Stimulated activated CD8-positive, alpha-beta memory T cell treated with anti-CD3 and anti-CD28 coated beads, Interleukin-4, amount 100 ng/mL, for 4 hours (primary cell): ENCODE data around the gene MS4A3.
"Not testable (repeated sequence)": the region's sequence is repeated elsewhere in the genome, so short reads cannot be mapped to it uniquely, and the experiment has no call there.

Experiments
- DNase-seq, 2 donors: peaks; one replicate each; pipeline ENCODE4 v3.0.0-alpha.2; 2020; ENCODE audit warnings: low read depth in 2 of 2, low spot score in 1 of 2

MS4A3 gene

DNA sequence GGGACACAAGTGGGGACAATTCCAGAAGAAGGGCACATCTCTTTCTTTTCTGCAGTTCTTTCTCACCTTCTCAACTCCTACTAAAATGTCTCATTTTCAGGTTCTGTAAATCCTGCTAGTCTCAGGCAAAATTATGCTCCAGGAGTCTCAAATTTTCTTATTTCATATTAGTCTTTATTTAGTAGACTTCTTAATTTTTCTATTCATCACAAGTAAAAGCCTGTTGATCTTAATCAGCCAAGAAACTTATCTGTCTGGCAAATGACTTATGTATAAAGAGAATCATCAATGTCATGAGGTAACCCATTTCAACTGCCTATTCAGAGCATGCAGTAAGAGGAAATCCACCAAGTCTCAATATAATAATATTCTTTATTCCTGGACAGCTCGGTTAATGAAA, 31.9 kb downstream of the MS4A3 start, which contains the start of gene MS4A2:
MS4A2 (plus strand) TSS at position 301 of the 400 bp plus-strand sequence. CDS start 102 bp downstream, outside the sequence.
- no peak for DNase-seq

DNA sequence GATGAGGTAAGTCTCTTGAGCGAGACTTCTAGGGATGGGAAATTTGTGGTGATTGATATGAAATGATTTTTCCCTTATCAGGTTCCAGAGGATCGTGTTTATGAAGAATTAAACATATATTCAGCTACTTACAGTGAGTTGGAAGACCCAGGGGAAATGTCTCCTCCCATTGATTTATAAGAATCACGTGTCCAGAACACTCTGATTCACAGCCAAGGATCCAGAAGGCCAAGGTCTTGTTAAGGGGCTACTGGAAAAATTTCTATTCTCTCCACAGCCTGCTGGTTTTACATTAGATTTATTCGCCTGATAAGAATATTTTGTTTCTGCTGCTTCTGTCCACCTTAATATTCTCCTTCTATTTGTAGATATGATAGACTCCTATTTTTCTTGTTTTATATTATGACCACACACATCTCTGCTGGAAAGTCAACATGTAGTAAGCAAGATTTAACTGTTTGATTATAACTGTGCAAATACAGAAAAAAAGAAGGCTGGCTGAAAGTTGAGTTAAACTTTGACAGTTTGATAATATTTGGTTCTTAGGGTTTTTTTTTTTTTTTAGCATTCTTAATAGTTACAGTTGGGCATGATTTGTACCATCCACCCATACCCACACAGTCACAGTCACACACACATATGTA, 39.1 kb downstream of the MS4A3 start:
- no peak for DNase-seq

- no peak for DNase-seq
Measured at GRCh38 chr11:60097189-60097588, 40.7 kb downstream of the MS4A3 start.

- no peak for DNase-seq
Measured at GRCh38 chr11:60098508-60098907, 42.0 kb downstream of the MS4A3 start.

DNA sequence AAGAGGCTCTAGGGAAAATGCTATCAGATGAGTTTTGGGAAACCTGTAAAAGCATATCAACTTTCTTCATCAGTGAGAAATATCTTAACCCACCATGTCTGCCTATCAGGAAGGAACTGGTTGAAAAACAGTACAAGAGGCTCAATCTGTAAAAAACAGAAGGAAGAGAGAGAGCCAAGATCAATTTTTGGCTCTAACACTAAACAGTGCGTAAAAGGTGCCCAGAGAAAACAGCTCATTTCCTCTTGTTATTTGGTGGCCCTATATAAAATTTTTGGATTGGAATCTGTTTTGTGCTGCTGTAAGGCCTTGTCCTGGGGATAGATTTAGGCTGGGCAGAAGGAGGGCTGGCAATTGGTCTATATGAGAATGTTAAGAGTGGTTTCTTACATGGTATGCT, 44.1 kb downstream of the MS4A3 start:
- no peak for DNase-seq

GRCh38 chr11:60101368-60101767, 44.9 kb downstream of the MS4A3 start:
- DNase-seq = not testable (repeated sequence)

DNA sequence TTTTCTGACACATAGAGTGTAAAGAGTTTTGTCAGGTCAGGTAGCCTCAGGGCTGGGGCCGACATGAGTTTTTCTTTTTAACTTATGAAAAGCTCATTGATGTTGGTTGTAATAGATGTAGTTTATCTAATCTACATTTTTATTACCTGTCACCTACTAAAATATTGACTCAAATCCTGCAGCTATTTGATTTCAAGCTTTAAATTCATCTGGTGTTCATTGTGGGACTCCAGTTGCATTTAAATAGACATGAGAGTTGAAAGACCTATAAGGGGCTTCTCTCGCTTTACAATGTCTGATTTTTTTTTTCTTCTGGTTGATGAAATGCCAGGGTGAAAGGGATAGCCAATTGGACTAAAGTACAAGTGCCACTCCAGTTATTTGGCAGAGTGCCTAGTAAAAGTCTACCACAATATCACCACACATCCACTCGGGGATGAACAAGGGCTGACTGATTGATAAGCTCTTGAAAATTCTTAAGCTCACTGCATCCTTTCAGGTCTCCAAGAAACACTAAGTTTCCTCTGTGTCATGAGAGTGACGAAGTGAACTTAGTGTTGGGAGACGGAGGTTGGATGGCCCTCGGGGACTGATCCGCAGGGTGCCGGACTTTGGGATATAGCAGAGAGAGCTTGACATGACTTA, 48.1 kb downstream of the MS4A3 start:
- DNase-seq = not testable (repeated sequence)

- not testable (repeated sequence) for DNase-seq
Measured at GRCh38 chr11:60108631-60109030, 52.2 kb downstream of the MS4A3 start.

GRCh38 chr11:60111793-60112192, 55.3 kb downstream of the MS4A3 start:
- DNase-seq = no peak

DNA sequence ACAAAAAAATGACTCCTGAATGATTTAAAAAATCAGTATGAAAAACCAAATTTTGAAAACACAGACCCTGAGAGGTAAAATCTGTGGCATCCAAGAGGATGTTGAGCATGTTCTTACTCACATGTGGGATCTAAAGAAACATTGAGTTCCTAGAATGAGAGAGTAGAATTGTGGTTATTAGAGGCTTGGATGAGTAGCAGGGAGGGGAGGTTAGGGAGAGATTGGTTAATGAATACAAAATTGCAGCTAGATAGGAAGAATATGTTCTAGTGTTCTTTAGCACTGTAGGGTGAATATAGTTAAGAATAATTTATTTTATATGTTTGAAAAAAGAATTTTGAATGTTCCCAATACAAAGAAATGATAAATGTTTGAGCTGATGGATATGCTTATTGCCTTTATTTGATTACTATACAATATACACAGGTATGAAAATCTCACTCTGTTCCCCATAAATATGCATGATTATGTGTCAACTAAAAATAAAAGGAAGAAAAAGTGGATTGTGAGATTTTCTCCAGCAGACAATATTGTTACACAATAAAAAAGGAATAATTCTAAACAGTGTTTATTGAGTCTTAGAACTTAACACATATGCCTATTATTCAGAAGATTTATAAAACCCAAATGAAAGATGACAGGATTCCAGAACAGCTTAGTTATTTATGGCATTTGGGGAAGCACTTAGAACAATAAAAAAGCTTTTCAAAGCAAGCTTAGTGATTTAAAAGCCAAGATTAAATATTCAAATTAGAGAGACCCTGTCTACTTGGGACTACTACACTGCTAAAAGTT, 60.7 kb downstream of the MS4A3 start:
- DNase-seq = no peak

DNA sequence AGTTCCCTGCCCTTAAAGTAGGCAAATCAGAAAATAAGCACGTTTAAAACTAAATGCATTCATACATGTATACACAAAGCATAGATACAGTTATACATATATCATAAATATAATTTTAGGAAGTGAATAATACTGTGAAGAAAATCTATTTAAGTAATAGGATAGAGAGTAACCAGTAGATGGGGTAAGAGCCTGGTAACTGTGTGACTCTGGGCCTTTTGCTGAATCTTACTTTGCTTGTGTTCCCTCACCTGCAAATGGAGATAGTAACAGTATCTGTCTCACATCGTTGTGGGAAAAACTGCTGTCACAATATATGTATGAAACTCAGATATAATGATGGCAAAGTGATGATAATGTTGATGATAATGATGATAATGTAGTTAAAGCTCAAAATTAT, 61.9 kb downstream of the MS4A3 start:
- no peak for DNase-seq

DNA sequence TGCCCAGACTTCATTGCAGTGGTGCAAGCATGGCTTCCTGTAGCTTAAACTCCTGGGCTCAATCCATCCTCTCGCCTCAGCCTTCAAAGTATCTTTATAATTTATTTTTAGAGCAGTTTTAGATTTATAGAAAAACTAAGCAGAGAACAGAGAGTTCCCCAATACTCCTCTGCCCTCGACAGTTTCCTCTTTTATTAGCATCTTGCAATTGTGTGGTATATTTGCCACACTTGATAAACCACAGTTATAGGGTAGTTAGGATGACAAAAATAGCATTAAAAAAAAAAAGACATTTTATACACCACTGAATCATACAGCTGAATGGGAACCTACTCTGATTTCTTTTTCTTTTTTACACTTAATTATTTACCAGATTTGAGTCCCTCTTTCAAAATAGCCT, 63.2 kb downstream of the MS4A3 start:
- no peak for DNase-seq
